Neural cell (in vitro differentiated cells): ENCODE measurements around the gene EPS15. TPM values are rescaled to one million over a fixed set of nuclear protein-coding genes. Genes with fewer than 3 reads are reported as not detected.

Source experiments
- H2AFZ ChIP-seq: fragments of 200-600, 300-800 bp; sonication (generic), shearing (Covaris generic); 2 replicates; pipeline ENCODE4 v1.6.0; 2014; ENCODE audit warnings: low read depth, mild to moderate bottlenecking, antibody characterized with exemption, low read length, moderate library complexity
- H3F3A ChIP-seq: fragments of 200-600 bp; shearing (Covaris generic); 2 replicates; pipeline ENCODE4 v1.6.1; 2016; ENCODE audit warnings: mild to moderate bottlenecking, moderate library complexity, mixed read lengths, antibody characterized with exemption, low read length; ENCODE audit not compliant: insufficient read depth, poor library complexity, severe bottlenecking
- H3K27ac ChIP-seq: fragments of 200-600, 300-800 bp; sonication (generic), shearing (Covaris generic); 2 replicates; pipeline ENCODE4 v1.5.1; 2014; ENCODE audit warnings: mild to moderate bottlenecking, low read length, moderate library complexity
- H3K27me3 ChIP-seq: fragments of 300-800, 200-600 bp; sonication (generic), shearing (Covaris generic); 2 replicates; pipeline ENCODE4 v1.6.0; 2014; ENCODE audit warnings: mild to moderate bottlenecking, low read depth, low read length, moderate library complexity; ENCODE audit not compliant: insufficient read depth
- H3K36me3 ChIP-seq: fragments of 300-800, 200-600 bp; sonication (generic), shearing (Covaris generic); 2 replicates; pipeline ENCODE4 v1.5.1; 2014; ENCODE audit warnings: mild to moderate bottlenecking, antibody characterized with exemption, low read length, moderate library complexity; ENCODE audit not compliant: insufficient read depth
- H3K4me2 ChIP-seq: fragments of 300-800, 200-600 bp; sonication (generic), shearing (Covaris generic); 2 replicates; pipeline ENCODE4 v1.6.0; 2014; ENCODE audit warnings: mild to moderate bottlenecking, low read length
- H3K4me3 ChIP-seq: fragments of 300-800, 200-600 bp; sonication (generic), shearing (Covaris generic); 2 replicates; pipeline ENCODE4 v1.5.1; 2014; ENCODE audit warnings: mild to moderate bottlenecking, low read length, moderate library complexity
- H3K79me2 ChIP-seq: fragments of 200-600 bp; shearing (Covaris generic); replicated peaks from 2 replicates; pipeline ENCODE4 v1.6.0; 2014; ENCODE audit warnings: mild to moderate bottlenecking, low read length, moderate library complexity; ENCODE audit not compliant: insufficient read depth
- H3K9ac ChIP-seq: fragments of 300-800, 200-600 bp; sonication (generic), shearing (Covaris generic); 2 replicates; pipeline ENCODE4 v1.6.1; 2016; ENCODE audit warnings: mild to moderate bottlenecking, low read length, mixed read lengths
- H3K9me2 ChIP-seq: fragments of 200-600 bp; shearing (Covaris generic); 2 replicates; pipeline ENCODE4 v1.6.1; 2016; ENCODE audit warnings: mild to moderate bottlenecking, low read length, mixed read lengths; ENCODE audit not compliant: insufficient read depth
- H3K9me3 ChIP-seq: fragments of 200-600, 300-800 bp; sonication (generic), shearing (Covaris generic); 2 replicates; pipeline ENCODE4 v1.6.1; 2016; ENCODE audit warnings: mild to moderate bottlenecking, mixed run types, low read length, moderate library complexity, mixed read lengths
- H4K20me1 ChIP-seq: fragments of 200-600 bp; shearing (Covaris generic); 2 replicates; pipeline ENCODE4 v1.6.1; 2016; ENCODE audit warnings: mild to moderate bottlenecking, mixed run types; ENCODE audit not compliant: insufficient read depth
- CTCF ChIP-seq: fragments of 450-650 bp; IDR thresholded peaks from 2 replicates; pipeline ENCODE4 v1.5.1; 2014; ENCODE audit warnings: antibody characterized with exemption, mild to moderate bottlenecking, moderate library complexity; ENCODE audit not compliant: poor library complexity, severe bottlenecking
- EP300 ChIP-seq: fragments of 450-650 bp; conservative IDR thresholded peaks from 2 replicates; pipeline ENCODE4 v1.6.1; 2014; ENCODE audit warnings: antibody characterized with exemption, mild to moderate bottlenecking, moderate library complexity; ENCODE audit not compliant: poor library complexity, severe bottlenecking
- EZH2 ChIP-seq: fragments of 200-600, 300-800 bp; shearing (Covaris generic), sonication (generic); IDR thresholded peaks from 2 replicates; pipeline ENCODE4 v1.6.1; 2014; ENCODE audit warnings: antibody characterized with exemption, low read length, borderline replicate concordance, mild to moderate bottlenecking; ENCODE audit not compliant: insufficient read depth, poor library complexity, severe bottlenecking
- MXI1 ChIP-seq: fragments of 450-650 bp; conservative IDR thresholded peaks from 2 replicates; pipeline ENCODE4 v1.6.1; 2014; ENCODE audit warnings: antibody characterized with exemption, mild to moderate bottlenecking; ENCODE audit not compliant: poor library complexity, severe bottlenecking
- POLR2AphosphoS5 ChIP-seq: IDR thresholded peaks from 2 replicates; pipeline ENCODE4 v1.6.1; 2012
- RAD21 ChIP-seq: fragments of 450-650 bp; conservative IDR thresholded peaks from 2 replicates; pipeline ENCODE4 v1.6.1; 2014; ENCODE audit warnings: antibody characterized with exemption, mild to moderate bottlenecking, moderate library complexity
- REST ChIP-seq: IDR thresholded peaks from 2 replicates; pipeline ENCODE4 v1.6.1; 2012; ENCODE audit warnings: borderline replicate concordance
- SMC3 ChIP-seq: fragments of 450-650 bp; conservative IDR thresholded peaks from 2 replicates; pipeline ENCODE4 v1.6.1; 2014; ENCODE audit warnings: antibody characterized with exemption, mild to moderate bottlenecking, moderate library complexity; ENCODE audit not compliant: poor library complexity
- TAF1 ChIP-seq: IDR thresholded peaks from 2 replicates; pipeline ENCODE4 v1.6.1; 2012; ENCODE audit warnings: low read depth
- polyA plus RNA-seq: library from polyadenylated mRNA; depleted of rRNA; stranded (reverse); fragments of >200 nt; gene quantifications from 2 replicates; pipeline ENCODE4 v1.2.3, GENCODE V29; 2014

The EPS15 gene
- polyA plus RNA-seq, 1 donor from 2014 or later, result 101 TPM

GRCh38 chr1:51311826-51312225 lies 207.2 kb downstream of the EPS15 start:
- no peak overlapping the region for H3K4me3 ChIP-seq
- no peaks in the 10 kb centered on the region for H3K9me2 ChIP-seq
- H3K9ac ChIP-seq, result no peak overlapping the region
- no peak for TF ChIP-seq POLR2AphosphoS5
- TF ChIP-seq REST, result no peak
- no peak for TF ChIP-seq TAF1
- TF ChIP-seq EP300, result no peak
- TF ChIP-seq CTCF, result no peak
- no peak for TF ChIP-seq MXI1
- no peak for TF ChIP-seq EZH2
- TF ChIP-seq RAD21, result no peak
- TF ChIP-seq SMC3, result no peak
- H3K36me3 ChIP-seq, result no peaks in the 10 kb centered on the region
- no peak overlapping the region for H3K4me2 ChIP-seq
- H3K9me3 ChIP-seq, result no peaks in the 10 kb centered on the region
- H2AFZ ChIP-seq, result no peak overlapping the region
- no peaks in the 10 kb centered on the region for H3K27me3 ChIP-seq
- no peaks in the 10 kb centered on the region for H4K20me1 ChIP-seq
- no peaks in the 10 kb centered on the region for H3K79me2 ChIP-seq
- H3F3A ChIP-seq, result no peaks in the 10 kb centered on the region
- H3K27ac ChIP-seq, result no peak overlapping the region

GRCh38 chr1:51310871-51311613 lies 208.0 kb downstream of the EPS15 start:
- H3K27ac ChIP-seq, result no peak overlapping the region
- no peaks in the 10 kb centered on the region for H4K20me1 ChIP-seq
- no peak overlapping the region for H2AFZ ChIP-seq
- no peaks in the 10 kb centered on the region for H3K9me3 ChIP-seq
- no peaks in the 10 kb centered on the region for H3F3A ChIP-seq
- no peak overlapping the region for H3K4me3 ChIP-seq
- no peaks in the 10 kb centered on the region for H3K9me2 ChIP-seq
- no peaks in the 10 kb centered on the region for H3K79me2 ChIP-seq
- no peak overlapping the region for H3K4me2 ChIP-seq
- TF ChIP-seq TAF1 (no peak), MXI1 (no peak), POLR2AphosphoS5 (no peak), EZH2 (no peak)
- no peaks in the 10 kb centered on the region for H3K36me3 ChIP-seq
- no peak overlapping the region for H3K9ac ChIP-seq
- no peaks in the 10 kb centered on the region for H3K27me3 ChIP-seq
